Pancreas (tissue), 10 donors: ENCODE data around the gene COMMD1. TPM values are rescaled to one million over a fixed set of nuclear protein-coding genes. Genes with fewer than 3 reads are reported as not detected.
A peak's percentile ranks its signal among the peaks of the same experiment; 100 is the strongest.

Experiments used
- ATAC-seq, 4 donors: fragments of 200-7000 bp; cut with Tn5 transposase; one replicate each; pipeline versions ENCODE4 v1.8.0 to v1.9.1; 2020; ENCODE audit warnings: mild to moderate bottlenecking in 4 of 4, moderate library complexity in 4 of 4
- DNase-seq, 6 donors: peaks; one replicate each; pipeline ENCODE4 v3.0.0-alpha.2; 2020
- FAIRE-seq: peaks from 2 replicates; lab custom pipeline; 2012; peaks lifted over from hg19 to GRCh38; lab: Jason Lieb, UNC
- H3K27ac ChIP-seq, 4 donors: fragments of 200-600 bp; sonication (generic); 1 replicate in 3 of 4; 2 replicates in 1 of 4; pipeline versions ENCODE4 v1.5.0 to v1.8.0; 2020
- H3K27me3 ChIP-seq, 4 donors: fragments of 200-600 bp; one replicate each; pipeline ENCODE4 v1.8.0; 2021
- H3K36me3 ChIP-seq, 3 donors: fragments of 200-600 bp; sonication (generic) in 1 of 3; one replicate each; pipeline versions ENCODE4 v1.5.0 to v1.8.0; 2020 to 2021
- H3K4me1 ChIP-seq, 3 donors: fragments of 200-600 bp; one replicate each; pipeline ENCODE4 v1.8.0; 2021
- H3K4me3 ChIP-seq, 4 donors: fragments of 200-600 bp; sonication (generic) in 2 of 4; one replicate each; pipeline versions ENCODE4 v1.5.0 to v1.8.0; 2020 to 2021
- H3K9me3 ChIP-seq, 4 donors: fragments of 200-600 bp; one replicate each; pipeline ENCODE4 v1.8.0; 2021
- WGBS, 2 donors: extraction: QIAGEN DNeasy Blood & Tissue Kit; methylation state at CpG; one replicate each; pipeline ENCODE4 v1.1.7; 2013; 5-methylcytosine and 5-hydroxymethylcytosine counted together
- intact Hi-C, 3 donors: fragments of 100-400 bp; cut with DNase I; formaldehyde crosslinking; loops; one replicate each; pipeline versions ENCODE4 v1.11.1 to v1.14.2; 2022
- polyA plus RNA-seq, 2 donors: library from polyadenylated mRNA; stranded (reverse); fragments of 200-250 nt; gene quantifications; one replicate each; pipeline ENCODE4 v1.2.3, GENCODE V29; 2013
- total RNA-seq, 6 donors: library from RNA; stranded (reverse); fragmentation: NEBNext Ultra II Directional in 4 of 6; extraction: Animal tissue kit (Norgen Biotek cat#: 25700) in 4 of 6; gene quantifications; one replicate each; pipeline versions ENCODE4 v1.2.1 to v1.2.4, GENCODE V29; 2021 to 2023
- TF ChIP-seq, protein P1 (sequence below), 4 donors: fragments of 200-600 bp; sonication (generic) in 3 of 4; IDR thresholded peaks; one replicate each; pipeline versions ENCODE4 v1.5.0 to v1.8.0; 2021; ENCODE audit warnings: antibody characterized with exemption in 4 of 4
- donor health status: healthy with polysubstance abuse.
- donor health status: DM: no; HTN: no; CAD: no; lungs with moderate emphysema.
- donor health status: DM: no; HTN: no; CAD: no.
- donor health status: control.
- donor health status: control.
- donor health status: Bipolar disorder and iron deficiency.
- donor health status: DM: yes; HTN: yes; CAD: no.
- donor health status: DM: no; HTN: no; CAD: no.
- donor health status: DM: no; HTN: no; CAD: no.
- donor health status: DM: yes; HTN: yes; CAD: no.

Gene COMMD1
- total and polyA plus RNA-seq, 8 donors: 9.3 to 27.0 (median 15.8) TPM

DNA sequence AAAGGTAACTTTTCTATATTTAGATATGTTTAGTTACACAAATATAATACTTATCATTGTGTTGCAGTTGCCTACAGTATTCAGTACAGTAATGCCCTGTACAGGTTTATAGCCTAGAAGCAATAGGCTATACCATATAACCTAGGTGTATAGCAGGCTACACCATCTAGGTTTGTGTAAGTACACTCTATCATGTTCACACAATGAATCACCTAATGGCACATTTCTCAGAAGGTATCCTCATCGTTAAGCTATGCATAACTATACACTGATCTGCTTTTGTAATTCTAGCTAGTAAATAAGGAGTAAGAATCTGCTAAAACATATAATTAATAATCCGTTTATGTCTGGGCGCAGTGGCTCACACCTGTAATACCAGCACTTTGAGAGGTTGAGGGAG is 102.1 kb downstream of the COMMD1 start:
- ATAC-seq (no peak), FAIRE-seq (no peak), DNase-seq (no peak)
- intact Hi-C loops: no loop called here
- H3K4me1 ChIP-seq: no peaks in the 10 kb centered on the region
- no peaks in the 10 kb centered on the region for H3K27me3 ChIP-seq
- no peak overlapping the region for H3K4me3 ChIP-seq
- no peak overlapping the region for H3K27ac ChIP-seq
- H3K36me3 ChIP-seq: peaks cover 0 to 8% (median 0%) of the 10 kb centered on the region in 3 donors
- TF ChIP-seq, protein P1, sequence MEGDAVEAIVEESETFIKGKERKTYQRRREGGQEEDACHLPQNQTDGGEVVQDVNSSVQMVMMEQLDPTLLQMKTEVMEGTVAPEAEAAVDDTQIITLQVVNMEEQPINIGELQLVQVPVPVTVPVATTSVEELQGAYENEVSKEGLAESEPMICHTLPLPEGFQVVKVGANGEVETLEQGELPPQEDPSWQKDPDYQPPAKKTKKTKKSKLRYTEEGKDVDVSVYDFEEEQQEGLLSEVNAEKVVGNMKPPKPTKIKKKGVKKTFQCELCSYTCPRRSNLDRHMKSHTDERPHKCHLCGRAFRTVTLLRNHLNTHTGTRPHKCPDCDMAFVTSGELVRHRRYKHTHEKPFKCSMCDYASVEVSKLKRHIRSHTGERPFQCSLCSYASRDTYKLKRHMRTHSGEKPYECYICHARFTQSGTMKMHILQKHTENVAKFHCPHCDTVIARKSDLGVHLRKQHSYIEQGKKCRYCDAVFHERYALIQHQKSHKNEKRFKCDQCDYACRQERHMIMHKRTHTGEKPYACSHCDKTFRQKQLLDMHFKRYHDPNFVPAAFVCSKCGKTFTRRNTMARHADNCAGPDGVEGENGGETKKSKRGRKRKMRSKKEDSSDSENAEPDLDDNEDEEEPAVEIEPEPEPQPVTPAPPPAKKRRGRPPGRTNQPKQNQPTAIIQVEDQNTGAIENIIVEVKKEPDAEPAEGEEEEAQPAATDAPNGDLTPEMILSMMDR (IDR thresholded peaks at IDR 0.05): no peak
- 95 to 98% methylated on average over 3 of the region's 3 CpGs for WGBS, 2 donors
- no peaks in the 10 kb centered on the region for H3K9me3 ChIP-seq

DNA sequence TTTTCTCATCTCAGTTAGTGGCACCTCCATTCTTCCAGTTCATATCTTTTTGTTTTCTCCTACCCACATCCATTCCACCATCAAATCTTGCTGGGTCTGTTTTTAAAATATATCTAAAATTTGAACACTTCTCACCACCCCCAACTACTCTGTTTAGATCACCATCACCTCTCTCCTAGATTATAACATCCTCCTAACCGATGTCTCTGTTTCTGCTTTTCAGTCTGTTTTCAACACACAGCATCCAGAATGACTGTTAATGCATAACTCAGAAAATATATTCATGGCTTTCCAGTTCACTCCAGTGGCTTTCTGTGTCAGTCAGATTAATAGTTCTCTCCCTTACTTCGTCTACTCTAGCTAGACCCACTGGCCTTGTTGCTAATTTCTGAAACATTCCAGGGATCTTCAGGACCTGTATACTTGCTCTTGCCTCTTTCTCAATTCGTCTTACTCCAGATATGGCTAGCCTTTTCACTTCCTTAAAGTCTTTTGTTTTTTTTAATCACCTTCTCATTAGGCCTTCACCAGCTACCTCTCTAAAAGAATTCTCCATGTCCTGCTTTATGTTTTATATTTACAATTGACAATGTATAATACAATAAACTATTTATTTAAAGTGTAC is 105.3 kb downstream of the COMMD1 start:
- H3K4me3 ChIP-seq: no peak overlapping the region
- TF ChIP-seq, protein P1 (IDR thresholded peaks at IDR 0.05): no peak
- peaks cover 0 to 10% (median 4%) of the 10 kb centered on the region in 3 donors for H3K4me1 ChIP-seq
- no peaks in the 10 kb centered on the region for H3K36me3 ChIP-seq
- no peaks in the 10 kb centered on the region for H3K27me3 ChIP-seq
- WGBS, 2 donors: 74 to 81% methylated on average over 3 of the region's 3 CpGs
- FAIRE-seq: no peak
- H3K27ac ChIP-seq: no peak overlapping the region
- H3K9me3 ChIP-seq: no peaks in the 10 kb centered on the region
- intact Hi-C loops: no loop called here
- no peak for ATAC-seq
- no peak for DNase-seq

DNA sequence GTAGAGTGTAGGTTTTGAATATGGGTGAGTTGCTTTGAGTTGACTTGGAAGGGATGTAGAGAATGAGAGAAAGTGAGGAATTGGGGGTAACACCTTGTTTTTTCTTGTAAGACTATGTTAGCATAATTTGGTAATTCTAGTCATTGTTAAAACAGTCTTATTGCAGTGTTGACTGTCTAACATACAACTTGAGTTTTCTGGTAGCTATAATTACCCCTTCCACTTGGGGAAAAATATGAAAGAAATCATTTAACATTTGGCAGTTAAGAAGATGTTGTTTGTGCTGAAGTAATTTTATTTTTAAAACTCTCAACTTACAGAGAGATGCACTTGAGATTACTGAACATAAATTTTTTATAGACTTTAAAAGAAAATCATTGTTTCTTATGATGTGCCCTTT is 108.2 kb downstream of the COMMD1 start:
- no peaks in the 10 kb centered on the region for H3K36me3 ChIP-seq
- no peaks in the 10 kb centered on the region for H3K9me3 ChIP-seq
- H3K27me3 ChIP-seq: no peaks in the 10 kb centered on the region
- H3K4me3 ChIP-seq: no peak overlapping the region
- intact Hi-C loops: no loop called here
- DNase-seq (no peak), FAIRE-seq (peak; percentile 57), ATAC-seq (no peak)
- no peak overlapping the region for H3K27ac ChIP-seq
- TF ChIP-seq, protein P1 (IDR thresholded peaks at IDR 0.05): no peak
- H3K4me1 ChIP-seq: peaks cover 0 to 19% (median 9%) of the 10 kb centered on the region in 3 donors

DNA sequence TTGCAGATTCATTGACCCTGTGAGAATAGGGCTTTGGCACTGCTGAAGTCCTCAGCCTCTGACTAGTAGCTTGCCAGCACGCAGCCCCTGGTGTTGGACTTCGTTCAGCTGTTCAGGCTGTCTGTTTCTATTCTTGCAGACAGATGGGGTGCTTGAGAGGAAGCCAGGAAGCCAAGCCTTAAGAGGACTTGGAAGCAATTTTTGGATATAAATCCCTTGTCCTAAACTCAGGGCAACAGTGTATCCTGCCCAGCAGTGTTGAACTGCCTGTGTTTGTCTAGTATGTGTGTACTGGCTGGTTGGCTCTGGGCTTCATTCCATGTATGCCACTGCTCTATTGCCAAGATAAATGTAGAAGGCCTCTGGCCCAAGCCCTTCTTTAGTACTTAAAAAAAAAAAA is 108.6 kb downstream of the COMMD1 start:
- TF ChIP-seq, protein P1 (IDR thresholded peaks at IDR 0.05): no peak
- Histone ChIP-seq H3K27ac (no peak overlapping the region), H3K27me3 (no peaks in the 10 kb centered on the region), H3K36me3 (no peaks in the 10 kb centered on the region), H3K9me3 (no peaks in the 10 kb centered on the region), H3K4me1 (peaks cover 0 to 19% (median 9%) of the 10 kb centered on the region in 3 donors), H3K4me3 (no peak overlapping the region)
- DNase-seq (peak in 4 of 6 donors; percentile 54 to 73 (median 66)), FAIRE-seq (peak; percentile 17), ATAC-seq (peak; percentile 99 to 100 (median 100))
- 7 to 18% methylated on average over 2 of the region's 2 CpGs for WGBS, 2 donors
- intact Hi-C loops: no loop called here

DNA sequence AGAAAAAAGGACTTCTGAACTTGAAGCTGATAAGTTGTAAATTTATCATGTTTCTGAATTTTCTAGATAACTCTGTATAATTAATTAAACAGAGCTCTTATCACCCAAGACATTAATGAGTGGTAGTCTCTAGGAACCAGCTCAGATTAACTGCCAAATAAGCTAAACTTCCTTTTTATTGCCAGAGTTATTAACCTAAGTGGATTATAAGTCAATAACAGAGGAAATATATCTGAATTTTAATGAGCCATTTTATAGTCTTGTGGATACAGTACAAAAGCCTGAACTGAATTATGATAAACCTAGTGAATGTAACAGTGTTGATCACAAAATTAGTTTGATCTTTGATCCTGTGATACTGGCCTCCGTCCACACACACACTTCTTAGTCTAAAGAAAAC is 111.5 kb downstream of the COMMD1 start:
- H3K27ac ChIP-seq: no peak overlapping the region
- intact Hi-C loops: no loop called here
- TF ChIP-seq, protein P1 (IDR thresholded peaks at IDR 0.05): no peak
- 22% methylated on average over 1 of the region's 1 CpG for WGBS, 2 donors
- peaks cover 0 to 19% (median 9%) of the 10 kb centered on the region in 3 donors for H3K4me1 ChIP-seq
- no peaks in the 10 kb centered on the region for H3K9me3 ChIP-seq
- no peaks in the 10 kb centered on the region for H3K27me3 ChIP-seq
- H3K36me3 ChIP-seq: no peaks in the 10 kb centered on the region
- FAIRE-seq: no peak
- H3K4me3 ChIP-seq: no peak overlapping the region
- ATAC-seq: no peak
- DNase-seq: no peak
